Measurements from ENCODE around the gene SKP2.
"Not testable (repeated sequence)": the region's sequence is repeated elsewhere in the genome, so short reads cannot be mapped to it uniquely, and the experiment has no call there.

SKP2 gene

GRCh38 chr5:36151434-36152323, at the start of gene SKP2, which contains the start of gene LMBRD2:
TSS of gene SKP2 (plus strand) at chr5:36152111. CDS start at chr5:36152263, 152 bp downstream.
TSS of gene LMBRD2 (minus strand) at chr5:36151887. CDS start at chr5:36143349, 8,538 bp downstream.
- peak; percentile 98 for DNase-seq

- no peak for DNase-seq
These were observed 46.1 kb upstream of the SKP2 start for GRCh38 chr5:36105819-36106218.

GRCh38 chr5:36108758-36109460, 43.0 kb upstream of the SKP2 start:
- no peak for DNase-seq

- no peak for DNase-seq
These were observed 40.7 kb upstream of the SKP2 start for GRCh38 chr5:36111238-36111637.

GRCh38 chr5:36125868-36126267, 26.0 kb upstream of the SKP2 start:
- DNase-seq: no peak

GRCh38 chr5:36128795-36129194, 23.1 kb upstream of the SKP2 start:
- DNase-seq: no peak

- not testable (repeated sequence) for DNase-seq
These were observed 22.2 kb upstream of the SKP2 start for GRCh38 chr5:36129666-36130065.

GRCh38 chr5:36133009-36133408, 18.9 kb upstream of the SKP2 start:
- DNase-seq: not testable (repeated sequence)

- DNase-seq: no peak
These were observed 15.9 kb upstream of the SKP2 start for GRCh38 chr5:36135988-36136387.

GRCh38 chr5:36136581-36136980, 15.3 kb upstream of the SKP2 start:
- DNase-seq: no peak

GRCh38 chr5:36138900-36139683, 12.8 kb upstream of the SKP2 start:
- no peak for DNase-seq

- DNase-seq: no peak
These were observed 6.6 kb upstream of the SKP2 start for GRCh38 chr5:36145311-36145710.

GRCh38 chr5:36146390-36146789, 5.5 kb upstream of the SKP2 start:
- no peak for DNase-seq

GRCh38 chr5:36147681-36148080, 4.2 kb upstream of the SKP2 start:
- DNase-seq: no peak

- DNase-seq: peak; percentile 38
These were observed 1.1 kb upstream of the SKP2 start for GRCh38 chr5:36150676-36151433.

- no peak for DNase-seq
These were observed 700 bp downstream of the SKP2 start for GRCh38 chr5:36152324-36153297.

- DNase-seq: no peak
These were observed 1.4 kb downstream of the SKP2 start for GRCh38 chr5:36153298-36153677.

- no peak for DNase-seq
These were observed 1.8 kb downstream of the SKP2 start for GRCh38 chr5:36153726-36154125.

- no peak for DNase-seq
These were observed 3.4 kb downstream of the SKP2 start for GRCh38 chr5:36155291-36155690.

- DNase-seq: no peak
These were observed 4.2 kb downstream of the SKP2 start for GRCh38 chr5:36156121-36156601.

GRCh38 chr5:36156619-36157018, 4.7 kb downstream of the SKP2 start:
- no peak for DNase-seq

Measured in NCI-H2029 (cell line).